ENCODE data around the gene RBM14. TPM values are rescaled to one million over a fixed set of nuclear protein-coding genes. Genes with fewer than 3 reads are reported as not detected.

Gene RBM14
- total and polyA plus RNA-seq, 5 donors from 2014 or later, result 56.7 to 233 (median 71.5) TPM

- peaks cover 8% of the 10 kb centered on the region for H3K27me3 Mint-ChIP-seq
- H3K4me1 ChIP-seq (ENCODE audit: control insufficient read depth, insufficient read depth, low read length, poor library complexity, severe bottlenecking), result peaks cover 52% of the 10 kb centered on the region
- H3K27me3 ChIP-seq (ENCODE audit: control insufficient read depth, insufficient read depth, low read length), result no peaks in the 10 kb centered on the region
- peak overlapping the region; percentile 99 for H3K4me3 Mint-ChIP-seq
- H3K4me1 Mint-ChIP-seq, result peaks cover 10 to 58% (median 35%) of the 10 kb centered on the region in 4 donors
- H3K4me3 ChIP-seq (ENCODE audit: low read depth, low read length), result peak overlapping the region; percentile 94
- peaks cover 12% of the 10 kb centered on the region for H3K36me3 ChIP-seq (ENCODE audit: control insufficient read depth, insufficient read depth, low read length)
- H3K27ac Mint-ChIP-seq, result peak overlapping the region; percentile 99 to 100 (median 100)
- DNase-seq (peak in 1 of 3 donors; percentile 35), ATAC-seq (ENCODE audit: low read depth in 2 of 2) (no peak)
- peak overlapping the region; percentile 95 for H3K27ac ChIP-seq (ENCODE audit: insufficient read depth, low read length, poor library complexity, severe bottlenecking)
- H3K9me3 ChIP-seq (ENCODE audit: control insufficient read depth in 2 of 2, low read length in 2 of 2), result no peaks in the 10 kb centered on the region
- H3K36me3 Mint-ChIP-seq, result peaks cover 11% of the 10 kb centered on the region
- peaks cover 0 to 2% (median 0%) of the 10 kb centered on the region in 7 donors for H3K9me3 Mint-ChIP-seq
Observed at GRCh38 chr11:66617155-66617834, 865 bp downstream of the RBM14 start.

GRCh38 chr11:66619080-66619554 is 2.7 kb downstream of the RBM14 start:
- H3K4me1 ChIP-seq (ENCODE audit: control insufficient read depth, insufficient read depth, low read length, poor library complexity, severe bottlenecking), result peaks cover 70% of the 10 kb centered on the region
- H3K36me3 Mint-ChIP-seq, result peaks cover 23% of the 10 kb centered on the region
- H3K36me3 ChIP-seq (ENCODE audit: control insufficient read depth, insufficient read depth, low read length), result peaks cover 25% of the 10 kb centered on the region
- peaks cover 0 to 2% (median 0%) of the 10 kb centered on the region in 7 donors for H3K9me3 Mint-ChIP-seq
- peak overlapping the region; percentile 99 for H3K4me3 Mint-ChIP-seq
- peak overlapping the region; percentile 28 to 100 (median 100) for H3K27ac Mint-ChIP-seq
- ATAC-seq (ENCODE audit: low read depth in 2 of 2) (peak; percentile 12 to 13), DNase-seq (peak; percentile 30 to 75 (median 71))
- H3K4me1 Mint-ChIP-seq, result peaks cover 23 to 76% (median 52%) of the 10 kb centered on the region in 4 donors
- no peaks in the 10 kb centered on the region for H3K27me3 ChIP-seq (ENCODE audit: control insufficient read depth, insufficient read depth, low read length)
- no peaks in the 10 kb centered on the region for H3K9me3 ChIP-seq (ENCODE audit: control insufficient read depth in 2 of 2, low read length in 2 of 2)
- H3K27me3 Mint-ChIP-seq, result peaks cover 8% of the 10 kb centered on the region
- peak overlapping the region; percentile 94 for H3K4me3 ChIP-seq (ENCODE audit: low read depth, low read length)
- peak overlapping the region; percentile 95 for H3K27ac ChIP-seq (ENCODE audit: insufficient read depth, low read length, poor library complexity, severe bottlenecking)

DNA sequence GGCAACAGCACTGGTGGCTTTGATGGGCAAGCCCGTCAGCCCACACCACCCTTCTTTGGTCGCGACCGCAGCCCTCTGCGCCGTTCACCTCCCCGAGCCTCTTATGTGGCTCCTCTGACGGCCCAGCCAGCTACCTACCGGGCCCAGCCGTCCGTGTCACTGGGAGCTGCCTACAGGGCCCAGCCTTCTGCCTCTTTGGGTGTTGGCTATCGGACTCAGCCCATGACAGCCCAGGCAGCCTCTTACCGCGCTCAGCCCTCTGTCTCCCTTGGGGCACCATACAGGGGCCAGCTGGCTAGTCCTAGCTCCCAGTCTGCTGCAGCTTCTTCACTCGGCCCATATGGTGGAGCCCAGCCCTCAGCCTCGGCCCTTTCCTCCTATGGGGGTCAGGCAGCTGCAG is 8.0 kb downstream of the RBM14 start:
- no peaks in the 10 kb centered on the region for H3K27me3 ChIP-seq (ENCODE audit: control insufficient read depth, insufficient read depth, low read length)
- no peak overlapping the region for H3K4me3 ChIP-seq (ENCODE audit: low read depth, low read length)
- peaks cover 59% of the 10 kb centered on the region for H3K4me1 ChIP-seq (ENCODE audit: control insufficient read depth, insufficient read depth, low read length, poor library complexity, severe bottlenecking)
- H3K4me1 Mint-ChIP-seq, result peaks cover 25 to 76% (median 47%) of the 10 kb centered on the region in 4 donors
- no peak overlapping the region for H3K27ac ChIP-seq (ENCODE audit: insufficient read depth, low read length, poor library complexity, severe bottlenecking)
- peaks cover 74% of the 10 kb centered on the region for H3K36me3 ChIP-seq (ENCODE audit: control insufficient read depth, insufficient read depth, low read length)
- no peaks in the 10 kb centered on the region for H3K9me3 ChIP-seq (ENCODE audit: control insufficient read depth in 2 of 2, low read length in 2 of 2)
- DNase-seq, result no peak
- ATAC-seq (ENCODE audit: low read depth in 2 of 2), result no peak
- peak overlapping the region in 1 of 4 donors; percentile 38 for H3K4me3 Mint-ChIP-seq
- no peaks in the 10 kb centered on the region for H3K9me3 Mint-ChIP-seq
- peaks cover 41% of the 10 kb centered on the region for H3K36me3 Mint-ChIP-seq
- H3K27me3 Mint-ChIP-seq, result no peaks in the 10 kb centered on the region
- no peak overlapping the region for H3K27ac Mint-ChIP-seq

DNA sequence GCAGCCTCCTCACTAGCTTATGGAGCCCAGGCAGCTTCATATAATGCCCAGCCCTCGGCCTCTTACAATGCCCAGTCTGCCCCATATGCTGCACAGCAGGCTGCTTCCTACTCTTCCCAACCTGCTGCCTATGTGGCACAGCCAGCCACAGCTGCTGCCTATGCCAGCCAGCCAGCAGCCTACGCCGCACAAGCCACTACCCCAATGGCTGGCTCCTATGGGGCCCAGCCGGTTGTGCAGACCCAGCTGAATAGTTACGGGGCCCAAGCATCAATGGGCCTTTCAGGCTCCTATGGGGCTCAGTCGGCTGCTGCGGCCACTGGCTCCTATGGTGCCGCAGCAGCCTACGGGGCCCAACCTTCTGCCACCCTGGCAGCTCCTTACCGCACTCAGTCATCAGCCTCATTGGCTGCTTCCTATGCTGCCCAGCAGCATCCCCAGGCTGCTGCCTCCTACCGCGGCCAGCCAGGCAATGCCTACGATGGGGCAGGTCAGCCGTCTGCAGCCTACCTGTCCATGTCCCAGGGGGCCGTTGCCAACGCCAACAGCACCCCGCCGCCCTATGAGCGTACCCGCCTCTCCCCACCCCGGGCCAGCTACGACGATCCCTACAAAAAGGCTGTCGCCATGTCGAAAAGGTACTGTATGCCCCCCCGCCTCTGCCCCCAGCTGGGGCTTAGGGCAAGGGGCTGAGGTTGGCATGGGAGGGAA is 8.8 kb downstream of the RBM14 start:
- Histone ChIP-seq H3K27ac (ENCODE audit: insufficient read depth, low read length, poor library complexity, severe bottlenecking) (no peak overlapping the region), H3K9me3 (ENCODE audit: control insufficient read depth in 2 of 2, low read length in 2 of 2) (no peaks in the 10 kb centered on the region), H3K4me3 (ENCODE audit: low read depth, low read length) (no peak overlapping the region), H3K27me3 (ENCODE audit: control insufficient read depth, insufficient read depth, low read length) (no peaks in the 10 kb centered on the region), H3K4me1 (ENCODE audit: control insufficient read depth, insufficient read depth, low read length, poor library complexity, severe bottlenecking) (peaks cover 53% of the 10 kb centered on the region), H3K36me3 (ENCODE audit: control insufficient read depth, insufficient read depth, low read length) (peaks cover 82% of the 10 kb centered on the region)
- H3K4me3 Mint-ChIP-seq, result peak overlapping the region in 2 of 4 donors; percentile 32 to 38
- no peaks in the 10 kb centered on the region for H3K27me3 Mint-ChIP-seq
- ATAC-seq (ENCODE audit: low read depth in 2 of 2) (no peak), DNase-seq (no peak)
- H3K36me3 Mint-ChIP-seq, result peaks cover 44% of the 10 kb centered on the region
- no peak overlapping the region for H3K27ac Mint-ChIP-seq
- peaks cover 25 to 77% (median 48%) of the 10 kb centered on the region in 4 donors for H3K4me1 Mint-ChIP-seq
- no peaks in the 10 kb centered on the region for H3K9me3 Mint-ChIP-seq

GRCh38 chr11:66625752-66626149 is 9.3 kb downstream of the RBM14 start:
- peaks cover 25 to 74% (median 49%) of the 10 kb centered on the region in 4 donors for H3K4me1 Mint-ChIP-seq
- H3K36me3 Mint-ChIP-seq, result peaks cover 44% of the 10 kb centered on the region
- no peak overlapping the region for H3K27ac Mint-ChIP-seq
- H3K27me3 ChIP-seq (ENCODE audit: control insufficient read depth, insufficient read depth, low read length), result no peaks in the 10 kb centered on the region
- peaks cover 47% of the 10 kb centered on the region for H3K4me1 ChIP-seq (ENCODE audit: control insufficient read depth, insufficient read depth, low read length, poor library complexity, severe bottlenecking)
- H3K27me3 Mint-ChIP-seq, result no peaks in the 10 kb centered on the region
- no peaks in the 10 kb centered on the region for H3K9me3 ChIP-seq (ENCODE audit: control insufficient read depth in 2 of 2, low read length in 2 of 2)
- H3K27ac ChIP-seq (ENCODE audit: insufficient read depth, low read length, poor library complexity, severe bottlenecking), result no peak overlapping the region
- no peaks in the 10 kb centered on the region for H3K9me3 Mint-ChIP-seq
- H3K4me3 ChIP-seq (ENCODE audit: low read depth, low read length), result no peak overlapping the region
- DNase-seq (no peak), ATAC-seq (ENCODE audit: low read depth in 2 of 2) (no peak)
- peaks cover 84% of the 10 kb centered on the region for H3K36me3 ChIP-seq (ENCODE audit: control insufficient read depth, insufficient read depth, low read length)
- H3K4me3 Mint-ChIP-seq, result no peak overlapping the region

DNA sequence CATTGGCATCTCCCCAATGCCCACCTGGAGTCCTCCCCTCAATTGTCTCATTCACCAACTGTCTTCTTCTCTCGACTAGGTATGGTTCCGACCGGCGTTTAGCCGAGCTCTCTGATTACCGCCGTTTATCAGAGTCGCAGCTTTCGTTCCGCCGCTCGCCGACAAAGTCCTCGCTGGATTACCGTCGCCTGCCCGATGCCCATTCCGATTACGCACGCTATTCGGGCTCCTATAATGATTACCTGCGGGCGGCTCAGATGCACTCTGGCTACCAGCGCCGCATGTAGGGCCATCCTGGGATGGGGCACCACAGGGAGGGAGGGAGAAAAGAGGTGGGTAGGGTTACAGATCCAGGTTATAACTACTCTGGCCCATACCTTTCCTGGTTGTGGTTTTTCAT is 10.0 kb downstream of the RBM14 start:
- H3K27me3 ChIP-seq (ENCODE audit: control insufficient read depth, insufficient read depth, low read length), result no peaks in the 10 kb centered on the region
- Mint-ChIP-seq H3K27me3 (no peaks in the 10 kb centered on the region), H3K36me3 (peaks cover 44% of the 10 kb centered on the region), H3K9me3 (no peaks in the 10 kb centered on the region), H3K4me1 (peaks cover 25 to 73% (median 49%) of the 10 kb centered on the region in 4 donors), H3K27ac (no peak overlapping the region), H3K4me3 (peak overlapping the region in 1 of 4 donors; percentile 52)
- no peak for ATAC-seq (ENCODE audit: low read depth in 2 of 2)
- no peak overlapping the region for H3K4me3 ChIP-seq (ENCODE audit: low read depth, low read length)
- no peak overlapping the region for H3K27ac ChIP-seq (ENCODE audit: insufficient read depth, low read length, poor library complexity, severe bottlenecking)
- no peak for DNase-seq
- H3K36me3 ChIP-seq (ENCODE audit: control insufficient read depth, insufficient read depth, low read length), result peaks cover 84% of the 10 kb centered on the region
- H3K4me1 ChIP-seq (ENCODE audit: control insufficient read depth, insufficient read depth, low read length, poor library complexity, severe bottlenecking), result peaks cover 41% of the 10 kb centered on the region
- H3K9me3 ChIP-seq (ENCODE audit: control insufficient read depth in 2 of 2, low read length in 2 of 2), result no peaks in the 10 kb centered on the region

DNA sequence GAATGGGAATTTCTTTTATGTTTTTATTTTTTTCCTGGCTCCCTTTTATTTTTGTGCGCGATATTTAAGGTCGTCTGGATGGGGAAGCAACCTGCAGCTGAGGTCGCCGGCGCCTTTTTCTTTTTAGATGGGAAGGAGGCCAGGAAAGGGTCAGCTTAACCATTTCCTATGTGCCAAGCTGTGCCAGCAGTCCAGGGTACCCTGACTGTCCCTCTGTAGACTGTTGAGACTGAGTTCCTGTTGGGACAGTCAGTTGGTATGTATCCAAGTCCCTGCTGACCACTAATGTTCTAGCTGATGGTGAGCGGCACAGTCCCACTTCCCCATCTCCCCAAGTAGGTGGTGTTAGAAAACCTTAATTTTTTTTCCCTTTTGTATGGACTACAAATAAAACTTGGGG is 10.5 kb downstream of the RBM14 start:
- peaks cover 81% of the 10 kb centered on the region for H3K36me3 ChIP-seq (ENCODE audit: control insufficient read depth, insufficient read depth, low read length)
- no peak overlapping the region for H3K27ac ChIP-seq (ENCODE audit: insufficient read depth, low read length, poor library complexity, severe bottlenecking)
- H3K27me3 Mint-ChIP-seq, result no peaks in the 10 kb centered on the region
- peaks cover 36% of the 10 kb centered on the region for H3K4me1 ChIP-seq (ENCODE audit: control insufficient read depth, insufficient read depth, low read length, poor library complexity, severe bottlenecking)
- H3K4me3 Mint-ChIP-seq, result no peak overlapping the region
- no peaks in the 10 kb centered on the region for H3K9me3 Mint-ChIP-seq
- no peak overlapping the region for H3K27ac Mint-ChIP-seq
- H3K4me1 Mint-ChIP-seq, result peaks cover 22 to 71% (median 49%) of the 10 kb centered on the region in 4 donors
- no peak for ATAC-seq (ENCODE audit: low read depth in 2 of 2)
- H3K27me3 ChIP-seq (ENCODE audit: control insufficient read depth, insufficient read depth, low read length), result no peaks in the 10 kb centered on the region
- H3K9me3 ChIP-seq (ENCODE audit: control insufficient read depth in 2 of 2, low read length in 2 of 2), result no peaks in the 10 kb centered on the region
- no peak overlapping the region for H3K4me3 ChIP-seq (ENCODE audit: low read depth, low read length)
- H3K36me3 Mint-ChIP-seq, result peaks cover 41% of the 10 kb centered on the region
- no peak for DNase-seq

All from CD4-positive, CD25-positive, alpha-beta regulatory T cell (primary cell).